Loucy (cell line): Measurements from ENCODE around the gene ANKRD60.

ENCODE experiments used
- H2AFZ ChIP-seq: fragments of 200-600 bp; sonication (generic); 2 replicates; pipeline ENCODE4 v1.6.0; 2016; ENCODE audit warnings: antibody characterized with exemption, mild to moderate bottlenecking, low read length, moderate library complexity
- H3F3A ChIP-seq: fragments of 200-600 bp; 2 replicates; pipeline ENCODE4 v1.6.0; 2016; ENCODE audit warnings: antibody characterized with exemption, low read depth, mild to moderate bottlenecking
- H3K27me3 ChIP-seq: fragments of 200-600 bp; sonication (generic); 2 replicates; pipeline ENCODE4 v1.6.1; 2014; ENCODE audit warnings: low read length, mild to moderate bottlenecking; ENCODE audit not compliant: insufficient read depth, poor library complexity, severe bottlenecking
- H3K36me3 ChIP-seq: fragments of 200-600 bp; sonication (generic); 2 replicates; pipeline ENCODE4 v1.6.1; 2016; ENCODE audit warnings: low read length; ENCODE audit not compliant: insufficient read depth
- H3K4me1 ChIP-seq: fragments of 200-600 bp; sonication (generic); 2 replicates; pipeline ENCODE4 v1.5.1; 2014; ENCODE audit warnings: low read length, mild to moderate bottlenecking; ENCODE audit not compliant: insufficient read depth, poor library complexity, severe bottlenecking
- H3K4me2 ChIP-seq: fragments of 200-600 bp; sonication (generic); 2 replicates; pipeline ENCODE4 v1.6.0; 2014; ENCODE audit warnings: antibody characterized with exemption, low read length, low read depth, mild to moderate bottlenecking; ENCODE audit not compliant: poor library complexity, severe bottlenecking
- H3K4me3 ChIP-seq: fragments of 200-600 bp; sonication (generic); 2 replicates; pipeline ENCODE4 v1.5.1; 2014; ENCODE audit warnings: low read length, mild to moderate bottlenecking, mixed read lengths; ENCODE audit not compliant: poor library complexity, severe bottlenecking
- H3K79me2 ChIP-seq: fragments of 200-600 bp; sonication (generic); 2 replicates; pipeline ENCODE4 v1.6.1; 2014; ENCODE audit warnings: low read length; ENCODE audit not compliant: insufficient read depth
- H3K9ac ChIP-seq: fragments of 200-600 bp; sonication (generic); 2 replicates; pipeline ENCODE4 v1.6.0; 2014; ENCODE audit warnings: mild to moderate bottlenecking, low read depth, low read length, moderate library complexity; ENCODE audit not compliant: poor library complexity, severe bottlenecking
- H3K9me2 ChIP-seq: fragments of 200-600 bp; sonication (generic); replicated peaks from 2 replicates; pipeline ENCODE4 v1.6.1; 2016; ENCODE audit warnings: low read depth, low read length, mixed read lengths
- H3K9me3 ChIP-seq: fragments of 200-600 bp; sonication (generic); 2 replicates; pipeline ENCODE4 v1.6.1; 2014; ENCODE audit warnings: mild to moderate bottlenecking, antibody characterized with exemption, low read length, low read depth; ENCODE audit not compliant: insufficient read depth
- H4K20me1 ChIP-seq: fragments of 200-600 bp; sonication (generic); 2 replicates; pipeline ENCODE4 v1.6.0; 2014; ENCODE audit warnings: antibody characterized with exemption, low read length, mild to moderate bottlenecking; ENCODE audit not compliant: insufficient read depth, poor library complexity, severe bottlenecking
- CTCF ChIP-seq: fragments of 200-600 bp; sonication (generic); conservative IDR thresholded peaks from 2 replicates; pipeline ENCODE4 v1.5.1; 2014; ENCODE audit warnings: mild to moderate bottlenecking, antibody characterized with exemption, low read length
- EZH2phosphoT487 ChIP-seq: fragments of 200-600 bp; IDR thresholded peaks from 2 replicates; pipeline ENCODE4 v1.6.1; 2018; ENCODE audit warnings: antibody characterized with exemption, mild to moderate bottlenecking, moderate library complexity, borderline replicate concordance

The ANKRD60 gene

GRCh38 chr20:58197185-58197469 lies 31.3 kb downstream of the ANKRD60 start:
- Histone ChIP-seq H2AFZ (no peak overlapping the region), H3K9me2 (no peaks in the 10 kb centered on the region), H3K4me1 (no peaks in the 10 kb centered on the region), H3K36me3 (no peaks in the 10 kb centered on the region), H3K4me3 (no peak overlapping the region), H3K9me3 (no peaks in the 10 kb centered on the region), H3K4me2 (no peak overlapping the region), H3K9ac (no peak overlapping the region), H3K27me3 (no peaks in the 10 kb centered on the region), H4K20me1 (no peaks in the 10 kb centered on the region), H3F3A (no peaks in the 10 kb centered on the region), H3K79me2 (no peaks in the 10 kb centered on the region)
- TF ChIP-seq EZH2phosphoT487 (no peak), CTCF (no peak)

- Histone ChIP-seq H3K9ac (no peak overlapping the region), H4K20me1 (no peaks in the 10 kb centered on the region), H3K36me3 (no peaks in the 10 kb centered on the region), H3K79me2 (no peaks in the 10 kb centered on the region), H3K9me3 (no peaks in the 10 kb centered on the region), H3K4me3 (no peak overlapping the region), H3K4me2 (no peak overlapping the region), H3F3A (no peaks in the 10 kb centered on the region), H3K27me3 (no peaks in the 10 kb centered on the region), H2AFZ (no peak overlapping the region), H3K4me1 (no peaks in the 10 kb centered on the region), H3K9me2 (no peaks in the 10 kb centered on the region)
- TF ChIP-seq CTCF (no peak), EZH2phosphoT487 (no peak)
Observed at GRCh38 chr20:58196402-58197184, 31.9 kb downstream of the ANKRD60 start.

- no peaks in the 10 kb centered on the region for H3K36me3 ChIP-seq
- no peaks in the 10 kb centered on the region for H3K27me3 ChIP-seq
- H3K4me2 ChIP-seq, result no peak overlapping the region
- no peak overlapping the region for H3K9ac ChIP-seq
- H3K4me3 ChIP-seq, result no peak overlapping the region
- no peaks in the 10 kb centered on the region for H4K20me1 ChIP-seq
- H3K79me2 ChIP-seq, result no peaks in the 10 kb centered on the region
- H3K9me2 ChIP-seq, result no peaks in the 10 kb centered on the region
- H3K9me3 ChIP-seq, result no peaks in the 10 kb centered on the region
- no peak for TF ChIP-seq EZH2phosphoT487
- no peak for TF ChIP-seq CTCF
- no peak overlapping the region for H2AFZ ChIP-seq
- no peaks in the 10 kb centered on the region for H3F3A ChIP-seq
- no peaks in the 10 kb centered on the region for H3K4me1 ChIP-seq
Observed at GRCh38 chr20:58195047-58195446, 33.4 kb downstream of the ANKRD60 start.
